RPMI7951 (cell line): ENCODE measurements around the gene FAM174A. TPM values are rescaled to one million over a fixed set of nuclear protein-coding genes. Genes with fewer than 3 reads are reported as not detected.
A peak's percentile ranks its signal among the peaks of the same experiment; 100 is the strongest.
"Not testable (repeated sequence)": the region's sequence is repeated elsewhere in the genome, so short reads cannot be mapped to it uniquely, and the experiment has no call there.

Source experiments
- DNase-seq: peaks from one replicate; pipeline ENCODE4 v3.0.0-alpha.2; 2012; ENCODE audit warnings: low read depth
- total RNA-seq: library from RNA; depleted of rRNA; stranded (reverse); fragments of >200 nt; shearing (Covaris generic); gene quantifications from 2 replicates; pipeline ENCODE4 v1.2.3, GENCODE V29; 2014

FAM174A gene
- total RNA-seq, 1 experiment from 2014 or later: 5.9 TPM

- no peak for DNase-seq
Measured at GRCh38 chr5:100575815-100576214, 40.6 kb downstream of the FAM174A start.

- peak; percentile 13 for DNase-seq
Measured at GRCh38 chr5:100576217-100576751, 41.1 kb downstream of the FAM174A start.

- no peak for DNase-seq
Measured at GRCh38 chr5:100577506-100577905, 42.3 kb downstream of the FAM174A start.

- DNase-seq: no peak
Measured at GRCh38 chr5:100584069-100584468, 48.9 kb downstream of the FAM174A start.

GRCh38 chr5:100584889-100585288 is 49.7 kb downstream of the FAM174A start:
- DNase-seq: no peak

GRCh38 chr5:100590867-100591266 is 55.7 kb downstream of the FAM174A start:
- no peak for DNase-seq

GRCh38 chr5:100595152-100595811 is 60.1 kb downstream of the FAM174A start:
- peak; percentile 91 for DNase-seq

- DNase-seq: no peak
Measured at GRCh38 chr5:100595812-100596173, 60.6 kb downstream of the FAM174A start.

GRCh38 chr5:100598446-100598845 is 63.3 kb downstream of the FAM174A start:
- DNase-seq: no peak

GRCh38 chr5:100600298-100600994 is 65.3 kb downstream of the FAM174A start:
- no peak for DNase-seq

GRCh38 chr5:100603141-100603540 is 68.0 kb downstream of the FAM174A start:
- no peak for DNase-seq

GRCh38 chr5:100604021-100604420 is 68.8 kb downstream of the FAM174A start:
- not testable (repeated sequence) for DNase-seq

- no peak for DNase-seq
Measured at GRCh38 chr5:100609594-100609993, 74.4 kb downstream of the FAM174A start.

- DNase-seq: no peak
Measured at GRCh38 chr5:100614308-100614707, 79.1 kb downstream of the FAM174A start.

GRCh38 chr5:100615362-100615761 is 80.2 kb downstream of the FAM174A start:
- DNase-seq: no peak

- no peak for DNase-seq
Measured at GRCh38 chr5:100616291-100616690, 81.1 kb downstream of the FAM174A start.

- DNase-seq: no peak
Measured at GRCh38 chr5:100616981-100617380, 81.8 kb downstream of the FAM174A start.

- peak; percentile 7 for DNase-seq
Measured at GRCh38 chr5:100623719-100624118, 88.5 kb downstream of the FAM174A start.

GRCh38 chr5:100634937-100635534 is 99.9 kb downstream of the FAM174A start:
- DNase-seq: no peak
